NT2/D1 (cell line): ENCODE data around the gene NPM3.

Experiments used
- DNase-seq: peaks from one replicate; pipeline ENCODE4 v3.0.0-alpha.2; 2011; ENCODE audit warnings: low read depth, low spot score
- H3K27me3 ChIP-seq: 2 replicates; pipeline ENCODE4 v1.6.0; 2011; ENCODE audit warnings: mild to moderate bottlenecking; ENCODE audit not compliant: insufficient read length, insufficient read depth
- H3K36me3 ChIP-seq: 2 replicates; pipeline ENCODE4 v1.6.1; 2011; ENCODE audit warnings: mild to moderate bottlenecking, low read length, mixed read lengths; ENCODE audit not compliant: insufficient read depth, insufficient read length
- H3K4me1 ChIP-seq: 2 replicates; pipeline ENCODE4 v1.5.1; 2011; ENCODE audit not compliant: insufficient read depth, insufficient read length
- H3K4me3 ChIP-seq: 2 replicates; pipeline ENCODE4 v1.5.1; 2011; ENCODE audit warnings: low read depth; ENCODE audit not compliant: insufficient read length
- H3K9ac ChIP-seq: 2 replicates; pipeline ENCODE4 v1.6.0; 2011; ENCODE audit warnings: low read depth; ENCODE audit not compliant: insufficient read length
- H3K9me3 ChIP-seq: 2 replicates; pipeline ENCODE4 v1.5.1; 2011; ENCODE audit warnings: mild to moderate bottlenecking, low read length; ENCODE audit not compliant: insufficient read depth
- SUZ12 ChIP-seq: IDR thresholded peaks from 2 replicates; pipeline ENCODE4 v1.6.1; 2011; ENCODE audit not compliant: insufficient read length, insufficient read depth; ENCODE audit errors: extremely low read depth
- YY1 ChIP-seq: IDR thresholded peaks from 2 replicates; pipeline ENCODE4 v1.6.1; 2011; ENCODE audit not compliant: insufficient read length, insufficient read depth
- ZNF274 ChIP-seq: IDR thresholded peaks from 2 replicates; pipeline ENCODE4 v1.6.1; 2011; ENCODE audit warnings: mild to moderate bottlenecking, low read depth, low read length

NPM3 gene

GRCh38 chr10:101816913-101817336 is 33.7 kb upstream of the NPM3 start:
- TF ChIP-seq YY1, result no peak
- no peak for TF ChIP-seq ZNF274
- no peak for TF ChIP-seq SUZ12

GRCh38 chr10:101816376-101816775 is 33.1 kb upstream of the NPM3 start:
- H3K9ac ChIP-seq, result peak overlapping the region; percentile 82
- no peak for DNase-seq
- peaks cover 21% of the 10 kb centered on the region for H3K36me3 ChIP-seq
- peak overlapping the region; percentile 91 for H3K4me3 ChIP-seq
- no peak for TF ChIP-seq YY1
- peaks cover 2% of the 10 kb centered on the region for H3K4me1 ChIP-seq
- no peaks in the 10 kb centered on the region for H3K27me3 ChIP-seq
- H3K9me3 ChIP-seq, result no peaks in the 10 kb centered on the region

More at GRCh38 chr10:101816913-101817336, 33.7 kb upstream of the NPM3 start:
- no peaks in the 10 kb centered on the region for H3K9me3 ChIP-seq
- H3K4me3 ChIP-seq, result peak overlapping the region; percentile 91
- DNase-seq, result no peak
- peaks cover 2% of the 10 kb centered on the region for H3K4me1 ChIP-seq
- H3K36me3 ChIP-seq, result peaks cover 16% of the 10 kb centered on the region
- peak overlapping the region; percentile 99 for H3K9ac ChIP-seq
- H3K27me3 ChIP-seq, result no peaks in the 10 kb centered on the region

DNA sequence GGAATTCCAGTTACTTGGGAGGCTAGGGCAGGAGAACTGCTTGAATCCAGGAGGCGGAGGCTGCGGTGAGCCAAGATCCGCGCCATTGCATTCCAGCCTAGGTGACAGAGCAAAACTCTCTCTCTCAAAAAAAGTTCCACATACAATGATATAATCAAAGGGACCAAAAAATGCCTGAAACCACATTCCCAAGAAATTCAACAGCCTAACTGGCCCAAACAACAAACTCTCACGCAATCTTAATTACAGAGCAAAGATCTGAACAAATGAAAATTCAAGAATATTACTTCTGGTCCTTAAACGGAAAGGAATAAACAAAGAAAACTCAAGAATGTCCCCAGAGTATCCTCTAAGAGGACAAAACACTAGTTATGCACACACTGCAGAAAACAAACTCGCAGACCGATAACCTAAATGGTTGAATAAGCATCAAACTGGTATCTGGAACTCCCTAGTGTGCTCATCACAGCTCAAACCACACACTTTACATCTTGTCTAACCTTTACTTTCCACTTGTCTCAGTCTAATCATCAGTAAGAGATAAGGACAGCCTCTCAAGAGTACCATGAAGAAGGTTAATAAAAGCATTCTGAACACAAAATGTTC is 31.3 kb upstream of the NPM3 start:
- Histone ChIP-seq H3K4me1 (peaks cover 2% of the 10 kb centered on the region), H3K36me3 (peaks cover 35% of the 10 kb centered on the region), H3K9me3 (no peaks in the 10 kb centered on the region), H3K9ac (no peak overlapping the region), H3K4me3 (no peak overlapping the region), H3K27me3 (no peaks in the 10 kb centered on the region)
- TF ChIP-seq SUZ12 (no peak), YY1 (no peak), ZNF274 (no peak)
- DNase-seq, result no peak

GRCh38 chr10:101812606-101813005 is 29.4 kb upstream of the NPM3 start:
- Histone ChIP-seq H3K36me3 (peaks cover 53% of the 10 kb centered on the region), H3K9me3 (no peaks in the 10 kb centered on the region), H3K27me3 (no peaks in the 10 kb centered on the region), H3K4me1 (peaks cover 2% of the 10 kb centered on the region), H3K4me3 (no peak overlapping the region), H3K9ac (no peak overlapping the region)
- DNase-seq, result no peak
- no peak for TF ChIP-seq SUZ12
- TF ChIP-seq ZNF274, result no peak
- no peak for TF ChIP-seq YY1

GRCh38 chr10:101807158-101807557 is 23.9 kb upstream of the NPM3 start:
- H3K27me3 ChIP-seq, result no peaks in the 10 kb centered on the region
- peaks cover 81% of the 10 kb centered on the region for H3K36me3 ChIP-seq
- H3K4me1 ChIP-seq, result no peaks in the 10 kb centered on the region
- no peaks in the 10 kb centered on the region for H3K9me3 ChIP-seq
- H3K4me3 ChIP-seq, result no peak overlapping the region
- no peak overlapping the region for H3K9ac ChIP-seq
- DNase-seq, result no peak
- no peak for TF ChIP-seq YY1
- no peak for TF ChIP-seq SUZ12
- TF ChIP-seq ZNF274, result no peak

DNA sequence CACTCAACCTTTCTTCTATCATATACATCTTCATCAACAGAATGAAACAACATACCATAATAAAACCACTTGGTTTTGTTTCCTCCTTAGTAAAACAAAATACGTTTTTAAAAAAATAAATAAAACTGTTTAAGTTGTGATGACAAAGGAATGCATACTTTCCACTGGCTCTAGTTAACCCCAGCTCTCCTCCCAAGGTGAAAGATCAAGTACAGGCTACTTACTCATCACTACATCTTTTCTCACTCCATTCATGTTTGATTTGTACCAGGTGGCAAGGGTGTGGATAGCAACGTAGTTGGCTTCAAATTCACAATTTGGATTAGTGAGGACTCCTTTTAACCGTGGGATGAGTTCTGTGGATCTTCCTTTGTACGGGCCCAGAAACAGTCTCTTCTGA is 20.3 kb upstream of the NPM3 start:
- Histone ChIP-seq H3K4me3 (no peak overlapping the region), H3K27me3 (no peaks in the 10 kb centered on the region), H3K36me3 (peaks cover 81% of the 10 kb centered on the region), H3K9me3 (no peaks in the 10 kb centered on the region), H3K4me1 (no peaks in the 10 kb centered on the region), H3K9ac (no peak overlapping the region)
- no peak for TF ChIP-seq SUZ12
- no peak for TF ChIP-seq YY1
- DNase-seq, result no peak

DNA sequence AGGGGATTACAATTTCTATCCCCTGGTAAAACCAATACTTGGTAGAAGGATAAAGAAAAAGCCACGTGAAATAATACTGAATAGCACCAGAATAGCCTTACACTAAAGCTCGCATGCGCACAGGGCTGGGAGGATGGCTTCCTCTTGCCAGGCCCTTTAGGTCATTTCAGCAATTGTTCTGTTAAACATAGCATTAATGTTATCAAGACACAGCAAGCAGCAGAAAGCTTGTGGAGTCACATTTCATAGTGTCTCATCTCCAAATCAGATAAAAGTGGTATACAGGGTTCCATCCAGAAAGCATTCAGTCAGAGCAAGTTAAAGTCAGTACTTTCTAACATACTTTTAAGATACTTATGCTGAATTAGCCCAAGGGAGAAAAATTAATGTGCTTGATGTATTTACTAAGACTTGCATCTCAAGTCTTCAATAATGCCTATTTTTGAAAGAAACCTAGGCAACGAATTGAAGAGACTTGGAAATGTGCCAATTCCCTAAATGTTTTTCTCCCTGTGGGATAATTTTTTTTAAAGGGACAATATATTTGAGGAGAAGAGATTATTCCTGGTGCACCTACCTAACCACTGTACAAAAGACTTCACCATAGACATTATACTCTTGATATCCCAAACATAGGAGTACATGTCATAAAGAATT is 14.3 kb upstream of the NPM3 start:
- Histone ChIP-seq H3K27me3 (no peaks in the 10 kb centered on the region), H3K4me3 (no peak overlapping the region), H3K9me3 (no peaks in the 10 kb centered on the region), H3K9ac (no peak overlapping the region), H3K4me1 (no peaks in the 10 kb centered on the region), H3K36me3 (peaks cover 85% of the 10 kb centered on the region)
- TF ChIP-seq YY1 (no peak), ZNF274 (no peak), SUZ12 (no peak)
- DNase-seq, result no peak
